Inflammatory macrophage (primary cell): ENCODE measurements around the gene MAGOH.

Source experiments
- DNase-seq, 2 donors: peaks; one replicate each; pipeline ENCODE4 v3.0.0-alpha.2; 2020 to 2022

The MAGOH gene

DNA sequence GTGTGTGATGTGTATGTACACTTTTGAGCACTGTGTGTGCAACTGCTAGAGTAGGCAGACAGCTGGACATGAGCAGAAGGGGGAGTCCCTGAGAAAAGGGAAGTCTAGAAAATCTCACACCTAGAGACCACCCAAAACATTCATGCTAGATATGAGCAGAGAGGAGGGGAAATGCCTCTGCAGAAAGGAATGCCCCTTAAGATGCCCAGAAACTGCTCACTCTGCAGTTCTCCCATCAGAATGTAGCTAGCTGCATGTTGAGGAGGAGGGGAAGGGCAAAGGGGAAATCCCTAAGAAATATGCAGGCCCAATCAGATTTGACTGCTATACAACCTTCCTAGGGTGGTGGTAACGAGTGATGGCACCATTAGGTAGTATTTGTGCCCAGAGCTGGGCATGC is 31.8 kb upstream of the MAGOH start:
- no peak for DNase-seq

DNA sequence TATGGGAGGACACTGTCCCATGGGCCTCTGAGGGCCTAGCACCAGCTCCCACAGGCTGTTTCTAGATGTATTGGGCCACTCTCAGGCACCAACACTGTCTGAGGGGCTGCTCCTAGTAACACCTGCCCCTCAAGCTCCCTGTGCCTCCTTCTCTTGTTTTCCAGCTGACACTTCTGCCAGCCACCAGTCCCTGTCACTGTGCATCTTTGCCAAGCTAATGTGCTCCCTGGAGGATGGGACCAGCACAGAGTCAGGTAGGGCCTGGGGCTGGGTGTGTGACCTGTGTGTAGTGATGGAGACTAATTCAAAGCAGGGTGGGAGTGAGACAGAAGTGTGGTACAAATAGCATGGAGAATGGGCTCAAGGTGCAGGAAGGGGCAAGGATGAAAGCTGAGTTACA is 29.4 kb upstream of the MAGOH start:
- DNase-seq = no peak

DNA sequence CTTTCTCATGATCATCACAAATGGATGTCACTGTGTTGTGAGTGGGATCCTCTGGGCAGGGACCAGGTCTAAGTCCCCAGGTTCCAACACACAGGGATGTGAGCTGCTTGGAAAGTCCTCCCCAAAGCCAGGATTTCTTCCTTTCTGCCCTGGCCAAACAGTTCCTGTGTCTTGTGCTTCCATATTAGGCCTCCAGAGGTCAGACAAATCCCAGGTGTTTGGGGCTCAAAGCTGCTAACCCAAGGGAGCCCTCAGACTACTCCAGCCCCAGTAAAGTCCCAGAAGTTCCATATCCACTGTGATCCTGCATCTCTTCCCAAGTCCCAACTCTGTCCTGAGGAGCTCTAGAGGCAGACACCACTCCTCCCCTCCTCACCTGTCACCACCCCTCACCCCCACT is 27.7 kb upstream of the MAGOH start:
- DNase-seq = no peak

DNA sequence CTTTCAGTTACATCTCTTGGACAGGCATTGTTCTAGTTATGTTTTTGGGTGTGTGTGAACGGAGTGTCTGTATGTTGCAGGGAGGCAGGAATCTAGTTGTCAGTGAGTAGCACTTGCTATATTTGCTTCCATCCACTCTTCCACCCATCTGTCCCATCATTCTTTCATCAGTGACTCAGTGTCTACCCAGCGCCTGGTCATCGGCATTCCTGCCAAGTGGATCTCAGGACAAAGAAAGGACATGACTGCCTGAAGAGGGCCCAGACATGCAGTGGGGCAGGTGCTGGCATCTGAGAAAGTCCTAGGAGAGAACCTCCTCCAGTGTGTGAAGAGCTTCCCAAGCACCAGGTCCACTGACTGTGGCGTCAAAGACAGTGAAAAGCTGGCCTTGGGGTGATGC is 27.3 kb upstream of the MAGOH start:
- DNase-seq = no peak

DNA sequence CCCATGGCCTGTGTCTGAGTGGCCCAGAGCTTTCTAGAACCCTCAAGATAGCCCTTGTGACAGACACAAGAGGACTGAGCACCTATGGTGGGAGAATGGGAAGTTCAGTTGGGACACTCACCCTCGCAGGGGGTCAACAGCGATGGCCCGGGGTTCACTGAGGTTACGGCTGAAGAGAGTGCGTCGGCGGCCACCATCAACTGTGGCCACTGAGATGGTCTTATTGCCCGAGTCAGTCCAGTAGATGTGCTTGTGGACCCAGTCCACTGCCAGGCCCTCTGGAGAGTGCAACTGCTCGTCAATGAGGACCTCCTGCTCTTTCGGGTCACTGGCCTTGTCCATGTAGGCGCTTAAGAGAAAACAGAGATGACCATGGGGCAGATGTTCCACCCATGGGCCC is 25.7 kb upstream of the MAGOH start:
- no peak for DNase-seq

DNA sequence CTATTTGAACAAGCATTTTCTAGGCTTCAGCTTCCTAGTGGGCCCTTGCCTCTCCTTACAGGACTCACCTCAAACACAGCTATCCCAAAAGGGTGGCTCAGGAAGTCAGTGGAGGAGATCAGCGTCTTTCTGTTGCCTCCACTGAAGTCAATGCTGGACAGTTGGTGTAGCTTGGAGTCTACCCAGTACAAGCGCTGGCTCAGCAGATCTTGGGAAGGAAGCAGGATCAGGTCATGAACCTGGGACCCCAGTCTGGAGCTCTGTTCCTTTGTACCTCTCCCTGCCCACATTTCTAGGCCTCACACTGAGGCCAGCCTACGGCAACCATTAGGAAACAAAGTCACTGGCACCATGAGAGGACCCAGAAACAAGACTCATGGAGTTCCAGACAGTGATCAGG is 23.7 kb upstream of the MAGOH start:
- DNase-seq = no peak

DNA sequence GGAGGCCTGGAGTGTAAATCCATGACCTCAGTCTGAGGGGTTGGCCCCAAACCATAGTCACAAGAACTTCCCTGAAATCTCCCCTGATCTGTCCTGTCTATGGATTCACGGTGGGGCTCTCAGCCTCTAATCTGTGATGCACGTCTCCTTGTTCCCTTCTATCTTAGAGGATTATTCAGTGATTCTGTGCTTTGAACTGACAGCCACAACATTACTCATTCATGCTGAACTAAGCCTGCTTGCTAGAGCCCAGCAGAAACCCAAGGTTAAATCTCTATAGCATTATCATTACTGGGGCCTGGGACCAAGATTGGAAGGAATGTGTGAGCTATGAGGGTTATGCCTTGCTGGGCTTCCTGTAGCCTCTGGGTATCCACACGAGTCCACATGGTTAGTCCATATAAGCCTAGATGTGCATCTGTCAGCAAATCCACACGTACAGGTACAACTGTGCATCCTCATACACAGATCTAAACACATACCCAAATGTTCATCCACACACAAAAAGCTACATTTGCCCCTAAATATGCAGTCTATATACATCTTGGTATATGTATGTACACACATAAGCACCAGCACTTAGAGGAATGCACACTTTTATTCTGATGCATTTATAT is 22.4 kb upstream of the MAGOH start:
- DNase-seq = no peak

DNA sequence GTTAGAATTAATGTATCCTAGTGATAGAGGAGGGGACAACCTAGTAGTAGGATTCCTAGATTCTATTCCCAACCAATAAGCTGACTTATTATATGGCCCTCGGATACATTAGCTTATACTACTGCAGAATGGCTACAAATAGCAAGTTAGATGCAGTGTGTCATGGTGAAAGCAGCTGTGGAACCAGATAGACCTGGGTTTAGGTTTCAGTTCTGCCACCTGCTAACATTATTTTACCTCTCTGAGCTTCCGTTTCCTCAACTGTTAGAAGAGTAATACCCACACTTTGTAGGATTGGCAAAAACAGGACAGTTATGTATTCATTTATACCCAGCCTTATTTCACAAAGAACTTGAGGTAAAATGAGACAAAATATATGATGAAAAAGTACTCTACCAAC is 21.6 kb upstream of the MAGOH start:
- no peak for DNase-seq

DNA sequence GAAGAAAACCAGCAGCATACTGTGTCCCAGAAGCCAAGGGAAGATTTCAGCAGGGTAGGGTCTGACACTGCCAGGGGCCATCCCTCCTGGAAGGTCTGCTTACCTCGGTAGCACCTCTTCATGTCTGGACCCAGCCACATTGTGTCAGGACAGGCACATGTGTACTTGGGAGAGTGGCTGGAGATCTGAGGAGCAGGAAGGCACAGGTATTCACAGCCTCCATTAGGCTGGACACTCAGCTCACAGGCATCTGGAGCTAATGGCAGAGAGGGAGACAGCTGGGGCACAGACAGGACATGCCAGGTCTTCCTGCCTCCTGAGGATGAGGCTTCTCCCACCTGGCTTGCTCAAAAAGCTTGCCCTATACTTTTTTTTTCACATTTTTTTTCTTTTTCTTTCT is 19.9 kb upstream of the MAGOH start:
- no peak for DNase-seq

DNA sequence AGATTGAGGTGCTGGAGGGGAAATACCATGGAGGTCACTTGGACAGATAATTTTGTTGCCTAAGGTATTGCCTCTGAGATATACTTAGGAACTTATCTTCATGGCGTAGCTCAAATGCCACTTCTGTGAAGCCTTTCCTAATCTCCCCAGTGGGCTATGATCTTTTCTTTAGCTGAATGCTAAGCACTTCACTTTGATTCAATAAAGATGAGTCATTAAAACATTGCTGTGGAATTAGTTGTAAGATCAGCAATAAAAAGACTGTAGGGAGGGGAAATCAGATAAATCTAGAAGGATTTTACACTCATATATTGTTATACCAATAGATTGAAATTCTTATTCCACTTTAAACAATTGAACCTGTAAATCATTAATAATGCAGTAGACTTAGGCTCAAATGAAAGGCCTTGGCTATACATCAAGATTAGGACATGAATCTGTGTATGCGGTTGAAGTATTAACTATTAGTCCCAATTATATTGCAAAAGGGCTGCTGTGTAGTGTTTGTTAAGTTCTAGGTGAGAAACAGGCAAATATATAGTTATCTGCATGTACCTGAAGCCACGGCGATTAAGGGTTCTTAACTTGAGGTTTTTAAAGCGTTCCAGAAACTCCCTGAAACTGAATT is 19.2 kb upstream of the MAGOH start:
- no peak for DNase-seq

DNA sequence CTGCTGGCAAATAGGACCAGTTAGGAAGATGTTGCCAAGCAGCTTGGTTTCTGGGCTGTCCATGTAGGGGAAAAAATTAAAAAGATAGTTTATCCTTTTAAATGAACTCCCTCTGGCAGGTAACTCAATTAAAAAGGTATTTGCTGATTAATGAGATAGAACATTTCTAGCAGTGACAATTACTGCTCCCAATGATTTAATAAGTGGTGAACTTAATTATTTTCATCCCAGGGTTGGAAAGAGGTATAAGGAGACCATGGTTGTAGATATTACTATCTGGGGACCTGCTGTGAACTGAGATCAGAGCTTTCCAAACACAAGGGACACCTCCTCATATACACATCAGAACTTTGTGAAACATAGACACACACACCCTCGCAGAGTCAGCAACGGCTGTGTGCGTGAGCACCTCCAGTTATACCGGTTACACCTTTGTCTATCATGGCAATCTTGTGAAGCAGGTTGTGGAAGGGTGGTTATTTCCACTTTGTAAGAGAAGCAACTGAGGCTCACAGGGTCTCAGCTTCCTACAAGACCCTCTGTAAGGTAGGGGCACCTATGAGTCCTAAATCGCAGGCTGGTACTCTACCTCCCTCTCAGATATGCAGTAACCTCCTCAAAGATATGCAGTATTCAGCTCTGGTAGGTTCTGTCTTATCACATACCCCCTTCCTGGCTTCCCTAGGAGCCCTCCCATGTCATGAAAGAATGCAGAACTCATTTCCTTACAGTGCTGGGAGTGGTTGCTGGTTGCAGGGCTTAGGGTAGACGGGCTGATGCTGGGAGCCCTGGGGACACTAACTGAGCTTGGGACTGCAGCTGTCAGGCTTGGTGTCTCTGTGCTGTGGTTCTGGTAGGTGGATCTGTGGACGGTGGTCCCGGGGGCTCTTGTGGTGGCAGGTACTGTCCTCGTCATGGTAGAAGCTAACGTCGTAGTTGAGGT is 18.5 kb upstream of the MAGOH start:
- no peak for DNase-seq

DNA sequence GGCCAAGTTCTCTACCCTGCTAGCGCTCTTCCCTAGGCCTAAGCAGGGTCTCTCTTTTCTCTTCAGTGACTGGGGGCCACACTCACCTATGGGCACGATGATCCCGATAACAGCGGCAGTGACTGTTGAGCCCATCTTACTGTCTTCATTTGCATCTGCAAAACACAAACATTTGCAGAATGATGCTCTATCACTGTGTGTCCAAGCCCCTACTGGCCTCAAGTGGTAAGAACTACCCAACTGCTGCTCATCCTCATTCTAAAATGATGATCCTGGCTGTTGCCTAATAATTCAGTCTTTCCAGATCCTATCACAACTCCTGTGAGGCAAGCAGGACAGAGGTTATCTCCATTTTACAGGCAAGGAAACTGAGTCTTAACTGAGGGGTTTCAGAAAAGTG is 16.7 kb upstream of the MAGOH start:
- DNase-seq = no peak

DNA sequence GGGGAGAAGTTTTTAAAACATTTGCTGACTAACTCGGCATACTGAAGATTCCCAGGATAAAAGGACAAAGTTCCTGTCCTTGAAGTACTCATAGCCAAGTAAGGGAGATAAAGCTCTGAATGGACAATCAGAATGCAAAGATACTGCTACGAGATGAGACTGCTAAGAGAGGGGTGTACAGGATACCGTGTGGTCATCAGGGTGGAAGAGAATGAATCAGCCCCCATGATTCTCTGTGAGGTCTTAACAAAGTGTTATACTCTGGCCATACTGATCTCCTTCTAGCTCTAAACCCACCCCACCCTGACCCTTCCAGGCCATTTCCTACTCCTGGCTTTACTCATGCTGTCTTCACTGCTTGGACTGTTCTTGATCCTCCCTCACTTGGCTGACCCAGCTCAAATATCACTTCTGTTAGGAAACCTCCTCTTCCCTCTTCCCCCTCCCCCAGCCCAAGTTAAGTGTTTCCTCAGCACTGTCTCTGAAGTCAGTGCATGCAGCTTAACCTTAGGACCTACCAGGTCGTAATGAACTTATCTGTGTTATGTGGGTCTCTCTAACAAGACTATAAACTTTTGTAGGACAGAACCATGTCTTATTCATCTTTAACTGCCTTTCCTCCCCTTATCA is 15.8 kb upstream of the MAGOH start:
- DNase-seq = no peak

DNA sequence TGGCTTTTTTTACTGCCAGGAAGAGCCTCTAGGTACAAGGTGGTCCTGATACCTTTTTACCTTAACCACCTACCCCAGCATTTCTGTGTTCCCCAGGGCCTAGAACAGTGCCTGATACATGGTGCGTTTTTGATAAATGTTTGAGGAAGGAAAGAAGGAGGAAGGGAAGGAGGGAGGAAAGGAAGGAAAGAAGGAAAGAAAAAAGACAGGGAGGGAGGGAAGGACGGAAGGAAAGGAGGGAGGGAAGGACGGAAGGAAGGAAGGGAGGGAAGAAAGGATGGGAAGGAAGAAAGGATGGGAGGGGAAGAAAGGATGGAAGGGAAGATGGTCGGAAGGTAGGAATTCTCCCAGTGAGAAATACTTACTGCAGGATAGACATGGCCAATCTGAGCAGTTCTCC is 12.0 kb upstream of the MAGOH start:
- no peak for DNase-seq

DNA sequence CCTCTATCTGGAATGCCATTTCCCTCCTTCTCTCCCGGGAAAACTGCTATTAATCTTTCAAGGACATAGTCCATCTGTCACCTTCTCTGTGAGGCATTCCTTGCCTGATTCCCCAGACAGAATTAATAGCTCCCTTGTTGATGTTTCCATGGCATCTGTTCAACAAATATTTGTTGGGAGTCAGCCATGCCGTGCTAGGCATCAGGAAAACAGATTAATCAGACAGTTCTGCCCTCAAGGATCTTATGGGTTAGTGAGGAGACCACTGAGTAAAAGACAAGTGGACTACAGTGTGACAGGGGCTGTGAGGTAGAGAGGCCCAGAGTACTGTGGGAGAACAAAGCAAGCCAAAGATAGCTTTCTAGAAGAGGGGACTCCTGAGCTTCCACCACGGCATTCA is 11.4 kb upstream of the MAGOH start:
- no peak for DNase-seq

DNA sequence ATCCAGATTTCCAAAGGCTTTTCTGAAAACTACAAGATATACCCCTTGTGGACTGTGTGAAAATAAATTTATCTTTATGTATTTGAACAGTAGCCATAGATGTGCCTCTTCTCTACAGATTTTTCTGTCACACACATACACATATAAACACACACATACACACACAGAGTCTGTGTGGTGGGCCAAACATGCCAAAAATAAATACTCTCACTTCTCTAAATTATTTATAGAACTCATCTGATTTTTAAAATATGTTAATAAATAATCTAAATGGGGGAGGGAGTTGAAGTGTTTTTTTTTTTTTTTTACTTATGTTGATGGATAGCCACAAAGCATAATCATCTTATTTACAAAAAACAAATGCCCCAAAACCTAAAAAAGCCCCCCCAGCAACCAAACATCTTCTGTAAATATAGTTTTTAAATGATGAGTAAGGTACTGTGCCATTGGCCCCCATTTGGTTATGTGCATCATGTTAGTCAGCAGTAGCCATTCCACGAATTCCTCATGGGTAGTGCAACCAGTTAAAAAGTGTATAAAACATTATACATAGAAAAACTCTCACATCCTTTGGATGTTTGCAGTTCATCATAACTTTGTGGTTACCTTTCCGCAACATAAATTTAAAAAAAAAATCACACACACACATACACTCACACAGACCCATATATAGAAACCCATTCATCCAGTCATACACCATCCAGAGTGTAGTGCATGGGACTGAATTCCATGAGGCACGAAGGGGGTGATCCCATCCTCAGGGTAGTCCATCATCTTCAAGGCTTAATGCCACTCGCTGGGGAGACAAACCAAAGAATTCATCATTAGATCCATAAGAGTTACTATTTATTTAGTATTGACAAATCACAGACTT is 8.2 kb upstream of the MAGOH start:
- DNase-seq = no peak

DNA sequence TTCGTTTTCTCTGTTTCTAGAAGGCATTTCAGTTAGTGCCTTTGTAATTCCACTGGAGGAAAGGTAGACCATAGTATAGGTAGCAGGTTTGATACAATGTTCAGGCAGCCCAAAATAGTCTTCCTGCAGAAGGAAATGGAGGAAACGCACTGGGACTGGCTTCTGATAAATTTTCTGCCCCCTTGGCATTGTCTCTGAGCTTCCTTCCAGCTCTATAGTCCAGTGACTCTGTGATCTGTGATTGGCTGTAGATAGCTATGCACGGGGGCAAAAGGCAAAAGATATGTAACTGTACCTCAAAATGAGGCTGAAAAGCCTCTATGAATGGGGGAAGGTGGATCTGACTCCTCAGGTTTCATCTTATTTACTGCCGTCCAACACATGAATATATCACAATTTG is 5.8 kb upstream of the MAGOH start:
- DNase-seq = no peak

DNA sequence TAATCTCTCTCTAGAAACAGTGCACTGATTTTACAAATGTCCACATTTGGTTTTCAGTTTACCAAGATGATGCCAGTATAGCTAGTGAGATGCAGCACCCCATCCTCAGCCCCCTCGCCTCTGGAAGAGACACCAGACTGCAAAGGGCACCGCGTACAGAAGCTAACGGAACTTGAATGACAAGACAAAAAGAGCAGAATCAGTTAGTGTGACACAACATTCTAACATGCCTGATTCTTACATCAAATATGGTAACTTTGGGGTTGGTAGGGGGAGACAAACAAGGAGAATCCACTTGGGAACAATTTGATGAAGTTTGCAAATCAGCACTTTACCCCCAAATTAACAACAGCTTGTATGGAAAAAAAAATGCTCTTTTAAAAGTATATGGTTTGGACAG is 4.1 kb upstream of the MAGOH start:
- no peak for DNase-seq

DNA sequence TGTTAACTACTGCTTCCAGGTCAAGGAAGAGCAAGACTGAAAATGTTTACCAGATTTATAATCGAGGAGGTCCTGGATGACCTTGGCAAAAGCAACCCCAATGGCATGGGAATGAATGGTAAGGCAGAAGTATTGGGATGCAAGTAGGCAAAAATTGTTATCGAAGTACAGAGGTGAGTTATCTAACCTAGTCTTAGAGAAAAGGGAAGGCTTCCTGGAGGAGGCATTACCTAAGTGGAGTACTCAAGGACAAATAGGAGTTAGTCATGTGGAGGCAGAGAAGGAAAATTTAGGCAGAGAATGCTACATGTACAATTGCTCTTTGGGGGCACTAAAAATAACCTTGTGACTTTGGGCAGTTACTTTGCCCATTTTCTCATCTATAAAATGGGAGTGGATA is 3.5 kb upstream of the MAGOH start:
- no peak for DNase-seq

DNA sequence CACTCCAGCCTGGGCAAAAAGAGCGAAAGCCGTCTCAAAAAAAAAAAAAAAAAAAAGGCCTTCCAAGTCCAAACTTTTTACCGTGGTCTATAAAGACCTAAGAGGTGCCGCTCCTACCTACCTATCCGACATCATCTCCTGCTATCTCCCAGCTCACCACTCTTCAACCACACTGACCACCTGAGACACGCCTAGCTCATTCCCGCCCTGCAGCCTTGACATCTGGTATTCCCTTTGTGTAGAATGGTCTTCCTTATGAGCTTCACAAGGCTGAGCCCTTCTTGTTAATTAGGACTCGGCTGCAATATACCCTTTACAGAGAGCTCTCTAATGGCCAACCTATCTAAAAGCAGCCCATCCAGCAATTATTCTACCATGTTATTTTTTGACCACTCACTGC is 680 bp downstream of the MAGOH start:
- DNase-seq = no peak

DNA sequence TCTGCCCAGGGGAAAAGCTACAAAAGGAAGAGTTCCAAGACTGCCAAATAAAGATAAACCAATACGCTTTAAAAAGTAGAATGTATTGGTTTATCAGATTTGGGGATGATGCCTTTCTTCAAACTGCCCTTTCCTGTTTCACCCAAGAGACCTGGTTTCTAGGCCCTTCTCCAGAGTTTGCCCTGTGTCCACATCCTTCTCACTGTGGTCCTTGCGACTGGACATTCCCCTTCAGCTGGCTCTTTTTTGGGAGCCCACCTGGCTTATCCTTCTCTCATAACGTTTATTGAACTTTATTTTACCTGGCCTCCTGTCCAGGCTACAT is 17.4 kb downstream of the MAGOH start:
- no peak for DNase-seq

DNA sequence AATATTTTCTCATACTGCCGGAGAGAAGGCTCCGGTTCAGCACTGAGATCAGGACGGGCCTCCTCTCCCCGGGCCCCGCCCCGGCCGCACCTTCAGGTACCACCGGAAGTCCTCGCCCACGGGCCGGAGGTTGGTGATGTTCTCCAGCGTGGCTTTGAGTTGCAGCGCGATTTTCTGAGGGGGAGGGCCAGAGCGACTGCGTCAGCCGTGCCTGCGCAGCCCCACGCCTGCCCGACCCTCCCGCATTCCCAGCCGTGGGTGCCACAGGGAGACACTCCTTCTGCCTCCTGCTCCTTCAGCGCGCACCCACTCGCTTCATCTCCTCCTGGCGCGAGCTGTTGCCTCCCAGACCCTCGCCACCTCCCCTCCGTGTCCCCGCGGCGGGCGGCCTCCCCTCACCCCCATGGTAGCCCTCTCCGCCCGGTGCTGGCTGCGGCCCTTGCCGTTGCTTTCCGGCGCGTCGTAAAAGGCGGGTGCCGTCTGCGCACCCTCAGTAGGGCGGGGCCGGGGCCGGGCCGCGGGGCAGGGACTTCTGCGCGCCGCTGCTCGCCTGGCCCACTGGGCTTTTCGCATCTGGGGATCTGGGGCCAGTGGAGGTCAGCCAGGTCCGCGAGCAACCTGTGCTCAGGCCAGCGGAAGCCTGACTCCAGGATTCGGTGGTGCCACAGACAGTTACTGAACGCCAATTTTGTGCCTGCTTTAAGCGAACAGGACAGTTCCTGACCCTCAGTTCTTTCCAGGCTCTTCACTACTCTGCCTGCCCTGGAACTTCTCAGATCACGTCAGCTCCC is 18.0 kb downstream of the MAGOH start, which contains the start of gene CZIB:
CZIB (minus strand) TSS at position 464 of the 791 bp plus-strand sequence; CDS start at position 405, 59 bp downstream.
- peak; percentile 86 to 94 for DNase-seq
